Activated CD4-positive, alpha-beta T cell treated with anti-CD3 and anti-CD28 coated beads for 1 hour (primary cell): ENCODE results near the gene FEN1.

Experiments
- DNase-seq: peaks from one replicate; pipeline ENCODE4 v3.0.0-alpha.2; 2020

FEN1 gene

GRCh38 chr11:61826930-61827570 is 34.3 kb downstream of the FEN1 start:
- DNase-seq, result no peak

- DNase-seq, result peak; percentile 37
Measured at GRCh38 chr11:61827571-61828378, 35.1 kb downstream of the FEN1 start, which contains the start of gene FADS2. Gene FADS2, plus strand, starts transcription at chr11:61828300. Its CDS starts 91 bp downstream, at chr11:61828391.

- no peak for DNase-seq
Measured at GRCh38 chr11:61828379-61828628, 35.6 kb downstream of the FEN1 start.

GRCh38 chr11:61828629-61829407 is 36.1 kb downstream of the FEN1 start:
- no peak for DNase-seq

DNA sequence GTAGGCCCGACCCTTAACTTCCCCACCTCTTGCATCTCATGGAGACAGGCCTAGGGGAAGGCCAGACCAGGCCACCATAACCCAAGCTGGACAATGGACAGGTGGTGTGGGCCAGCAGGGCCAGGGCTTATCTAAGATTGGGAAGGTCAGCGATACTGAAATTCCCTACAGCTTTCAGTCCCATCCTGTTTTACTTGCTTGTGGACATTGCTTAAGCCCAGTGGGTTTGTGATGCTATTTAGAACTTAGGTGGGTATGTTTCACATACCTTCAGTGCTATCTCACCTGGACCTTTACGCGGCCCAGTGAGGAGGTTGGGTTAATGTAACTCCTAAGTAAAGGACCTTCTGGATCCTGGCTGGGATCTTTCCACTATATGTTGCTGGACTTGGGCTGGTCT is 37.1 kb downstream of the FEN1 start:
- no peak for DNase-seq

GRCh38 chr11:61830237-61831105 is 37.8 kb downstream of the FEN1 start:
- no peak for DNase-seq

GRCh38 chr11:61832207-61832606 is 39.5 kb downstream of the FEN1 start:
- no peak for DNase-seq

DNA sequence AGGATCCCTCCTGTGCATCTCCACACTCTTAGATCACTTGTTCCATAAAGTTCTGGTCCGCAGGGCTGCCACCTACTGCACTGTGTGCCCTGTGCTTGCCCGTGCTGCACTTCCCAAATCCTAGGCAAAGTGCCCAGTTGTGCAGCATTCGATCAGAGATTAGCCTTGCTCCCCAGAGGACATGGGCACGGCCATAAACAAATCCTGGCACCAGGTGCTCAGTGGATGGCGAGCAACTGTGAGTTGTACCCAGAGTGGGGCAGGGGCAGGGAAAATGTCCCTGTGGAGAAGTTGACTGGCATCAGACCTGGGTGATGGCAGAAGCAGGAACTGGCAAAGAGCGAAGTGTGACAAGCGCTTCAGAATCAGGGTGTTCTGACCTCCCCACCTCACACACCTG is 40.0 kb downstream of the FEN1 start:
- DNase-seq, result no peak

DNA sequence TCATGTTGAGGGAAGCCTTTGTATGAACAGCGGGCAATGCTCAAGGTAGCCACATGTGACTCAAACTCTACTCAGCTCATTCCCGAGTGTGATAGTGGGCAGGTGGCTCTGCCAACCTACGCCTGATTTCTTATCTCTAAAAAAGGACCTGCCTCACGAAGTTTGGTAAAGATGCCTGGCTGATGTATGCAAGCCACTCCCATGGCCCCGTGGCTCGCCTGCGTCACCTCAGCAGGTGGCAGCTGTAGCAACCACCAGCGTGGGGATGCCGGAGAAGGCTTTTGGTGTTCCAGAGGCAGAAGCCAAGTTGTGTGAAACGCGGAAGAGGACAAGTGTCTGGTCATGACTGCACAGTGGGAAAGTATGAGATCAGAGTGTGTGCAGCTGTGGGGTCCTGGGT is 40.8 kb downstream of the FEN1 start:
- DNase-seq, result no peak

- no peak for DNase-seq
Measured at GRCh38 chr11:61833926-61834277, 41.2 kb downstream of the FEN1 start.

DNA sequence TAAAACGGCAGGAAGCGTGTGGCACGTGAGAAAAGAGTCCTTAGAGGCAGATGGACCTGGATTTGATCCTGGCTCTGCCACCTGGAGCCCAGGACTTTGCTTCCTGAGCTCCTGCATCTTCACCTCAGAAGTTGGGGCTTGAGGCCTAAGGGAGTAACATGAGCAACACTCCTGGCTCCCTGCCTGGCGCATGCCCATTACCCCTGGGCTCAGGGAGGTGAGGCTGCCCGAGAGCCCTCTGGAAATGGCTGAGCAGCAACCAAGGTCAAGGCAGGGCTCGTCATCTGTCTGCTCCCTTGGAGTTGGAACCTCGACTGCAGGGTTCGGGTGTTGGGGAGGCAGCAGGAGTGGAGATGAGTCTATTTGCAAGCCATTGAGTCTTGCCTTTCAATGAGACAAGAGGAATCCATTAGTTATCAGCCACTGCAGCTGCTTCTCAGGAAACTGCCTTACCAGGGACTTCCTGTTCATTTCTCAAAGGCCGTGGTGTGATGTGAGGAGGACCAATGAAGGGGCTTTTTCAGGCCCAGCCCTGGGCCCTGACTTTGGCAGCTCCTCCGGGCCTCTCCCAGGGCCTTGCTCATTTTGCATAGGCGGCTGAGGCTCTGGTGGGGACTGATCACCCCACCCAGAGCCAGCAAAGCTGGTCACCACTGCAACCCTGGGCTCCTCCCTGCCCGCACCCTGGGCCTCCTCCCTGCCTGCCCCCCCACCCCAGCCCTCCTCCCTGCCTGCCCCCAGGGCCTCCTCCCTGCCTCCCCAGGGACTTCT is 41.8 kb downstream of the FEN1 start:
- DNase-seq, result no peak

DNA sequence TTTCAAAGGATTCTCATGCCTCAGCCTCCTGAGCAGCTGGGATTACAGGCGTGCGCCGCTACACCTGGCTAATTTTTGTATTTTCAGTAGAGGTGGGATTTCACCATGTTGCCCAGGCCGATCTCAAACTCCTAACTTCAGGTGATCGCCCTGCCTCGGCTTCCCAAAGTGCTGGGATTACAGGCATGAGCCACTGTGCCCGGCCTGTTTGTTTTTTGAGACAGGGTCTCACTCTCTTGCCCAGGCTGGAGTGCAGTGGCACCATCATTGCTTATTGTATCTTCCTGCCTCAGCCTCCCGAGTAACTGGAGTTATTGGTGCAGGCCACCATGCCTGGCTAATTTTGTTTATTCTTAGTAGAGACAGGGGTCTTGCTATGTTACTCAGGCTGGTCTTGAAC is 43.5 kb downstream of the FEN1 start:
- DNase-seq, result no peak

DNA sequence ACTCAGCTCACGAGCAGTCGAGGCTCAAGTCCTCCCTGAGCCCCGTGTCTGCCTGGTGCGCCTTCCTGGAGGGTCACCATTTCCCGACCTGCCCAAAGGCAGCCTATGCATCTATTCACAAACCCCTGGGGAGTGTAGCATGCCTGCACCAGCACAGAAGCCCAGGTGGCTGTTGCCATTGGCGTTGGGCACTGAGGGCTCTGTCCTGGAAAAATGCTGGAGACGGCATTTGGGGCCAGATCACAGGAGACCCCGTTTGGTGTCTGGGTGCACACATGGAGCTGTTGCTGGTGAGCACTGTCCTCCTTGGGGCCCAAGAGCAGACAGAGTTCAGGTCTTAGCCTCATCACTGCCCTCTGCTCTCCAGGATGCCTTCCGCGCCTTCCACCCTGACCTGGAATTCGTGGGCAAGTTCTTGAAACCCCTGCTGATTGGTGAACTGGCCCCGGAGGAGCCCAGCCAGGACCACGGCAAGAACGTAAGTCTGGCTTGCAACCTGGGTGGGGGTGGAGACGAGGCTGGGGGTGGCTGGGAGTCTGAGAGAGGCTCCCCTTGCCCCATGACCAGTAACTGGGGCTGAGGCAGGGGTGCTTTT is 44.8 kb downstream of the FEN1 start:
- DNase-seq, result no peak

GRCh38 chr11:61838501-61838900 is 45.8 kb downstream of the FEN1 start:
- DNase-seq, result no peak

GRCh38 chr11:61838921-61839320 is 46.2 kb downstream of the FEN1 start:
- DNase-seq, result no peak

- no peak for DNase-seq
Measured at GRCh38 chr11:61839742-61840141, 47.0 kb downstream of the FEN1 start.

DNA sequence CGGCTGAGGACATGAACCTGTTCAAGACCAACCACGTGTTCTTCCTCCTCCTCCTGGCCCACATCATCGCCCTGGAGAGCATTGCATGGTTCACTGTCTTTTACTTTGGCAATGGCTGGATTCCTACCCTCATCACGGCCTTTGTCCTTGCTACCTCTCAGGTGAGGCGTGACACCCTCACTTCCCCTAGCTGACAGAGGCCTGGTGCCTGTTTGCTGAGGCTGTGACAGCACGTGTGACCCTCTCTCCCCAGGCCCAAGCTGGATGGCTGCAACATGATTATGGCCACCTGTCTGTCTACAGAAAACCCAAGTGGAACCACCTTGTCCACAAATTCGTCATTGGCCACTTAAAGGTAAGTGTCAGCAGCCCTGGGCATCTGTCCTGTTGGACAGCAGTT is 47.7 kb downstream of the FEN1 start:
- no peak for DNase-seq

GRCh38 chr11:61841636-61842527 is 49.2 kb downstream of the FEN1 start:
- DNase-seq, result no peak

DNA sequence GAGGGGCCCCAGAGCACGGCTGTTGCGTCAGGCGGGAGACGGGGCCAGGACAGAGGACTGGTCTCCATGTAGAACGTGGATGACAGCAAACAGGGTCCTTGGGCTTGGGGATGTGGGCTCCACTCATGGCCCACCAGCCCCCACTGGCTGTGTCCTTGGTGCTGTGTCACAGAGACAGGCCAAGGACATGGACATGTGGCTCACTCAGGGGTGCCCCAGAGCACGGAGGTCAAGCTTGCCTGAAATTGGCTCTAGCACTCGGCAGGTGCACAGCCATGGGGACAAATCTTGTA is 49.8 kb downstream of the FEN1 start:
- no peak for DNase-seq

GRCh38 chr11:61844909-61845565 is 52.3 kb downstream of the FEN1 start:
- no peak for DNase-seq
